ENCODE results near the gene HIPK2. TPM values are rescaled to one million over a fixed set of nuclear protein-coding genes. Genes with fewer than 3 reads are reported as not detected.

The HIPK2 gene
- polyA plus RNA-seq, 3 donors: 6.3 to 29.0 (median 23.2) TPM

DNA sequence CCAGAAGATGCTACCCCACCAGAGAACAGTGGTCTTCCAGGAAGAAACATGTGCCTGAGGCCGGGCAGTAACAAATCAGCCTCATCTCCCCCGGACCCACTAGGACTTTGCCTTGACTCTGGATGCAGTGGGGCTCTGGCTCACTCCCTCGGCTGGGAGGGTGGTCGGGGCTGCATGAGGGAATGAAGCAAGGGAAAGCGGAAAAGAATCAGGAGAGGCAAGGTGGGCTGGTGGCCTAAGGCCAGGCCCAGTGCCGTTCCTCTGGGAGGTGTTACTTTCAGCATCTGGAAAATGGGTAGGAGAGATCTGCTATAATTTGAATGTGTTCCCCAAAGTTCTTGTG is 202.5 kb downstream of the HIPK2 start:
- WGBS, 3 donors: 92 to 95% (median 93%) methylated on average over 6 of the region's 6 CpGs
- no peak overlapping the region for H3K27ac ChIP-seq (ENCODE audit: low read depth, low read length)

DNA sequence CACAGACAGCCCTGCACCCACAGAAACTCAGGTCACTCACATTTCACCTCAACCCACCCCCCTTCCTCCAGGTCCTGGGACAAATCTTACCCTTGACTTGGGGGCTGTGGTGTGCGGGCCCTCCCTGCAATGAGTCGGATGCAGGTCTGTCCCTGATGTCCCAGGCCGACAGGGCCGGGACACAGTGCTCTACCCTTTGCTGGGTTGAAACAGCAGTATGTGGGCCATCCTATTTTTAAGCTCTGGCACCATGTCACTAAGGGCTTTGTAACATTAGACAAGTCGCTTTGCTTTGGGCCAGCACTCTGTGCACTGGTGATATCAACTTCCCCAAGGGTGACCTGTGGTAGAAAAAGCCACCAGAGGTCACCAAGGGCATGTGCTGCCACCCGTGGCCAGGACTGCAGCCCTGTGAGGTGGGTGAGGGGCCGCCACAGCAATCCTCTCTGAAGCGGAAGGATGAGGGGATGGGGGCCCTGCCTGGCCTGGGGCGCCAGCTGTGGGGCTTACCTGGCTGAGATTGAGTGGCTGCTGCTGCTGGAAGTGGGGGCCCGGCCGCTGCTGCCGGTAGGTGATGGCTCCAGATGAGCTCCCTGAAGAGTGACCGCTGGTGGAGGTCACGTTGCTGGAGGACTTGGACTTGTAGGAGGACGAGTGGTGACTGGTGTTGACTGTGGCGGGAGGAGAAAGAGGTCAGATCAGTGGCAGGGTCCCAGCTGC is 203.0 kb downstream of the HIPK2 start:
- H3K27ac ChIP-seq (ENCODE audit: low read depth, low read length): no peak overlapping the region
- WGBS, 3 donors: 91 to 94% (median 92%) methylated on average over 16 of the region's 16 CpGs

DNA sequence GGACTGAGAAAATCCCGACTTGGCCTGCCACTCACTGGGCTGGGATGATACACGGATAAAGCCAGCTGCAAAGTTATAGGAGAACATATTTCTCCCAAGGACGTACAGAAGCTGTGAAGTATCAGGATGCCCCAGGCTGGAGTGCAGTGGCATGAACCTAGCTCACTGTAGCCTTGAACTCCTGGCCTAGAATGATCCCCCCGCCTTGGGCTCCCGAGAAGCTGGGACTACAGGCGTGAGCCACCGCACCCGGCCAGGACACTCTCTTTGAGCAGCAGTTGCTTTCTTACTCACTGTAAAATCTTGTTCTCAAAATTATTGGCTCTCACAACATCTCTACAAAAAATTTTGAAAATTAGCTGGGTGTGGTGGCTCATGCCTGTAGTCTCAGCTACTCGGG is 203.9 kb downstream of the HIPK2 start:
- 95 to 96% (median 95%) methylated on average over 9 of the region's 9 CpGs for WGBS, 3 donors
- no peak overlapping the region for H3K27ac ChIP-seq (ENCODE audit: low read depth, low read length)

DNA sequence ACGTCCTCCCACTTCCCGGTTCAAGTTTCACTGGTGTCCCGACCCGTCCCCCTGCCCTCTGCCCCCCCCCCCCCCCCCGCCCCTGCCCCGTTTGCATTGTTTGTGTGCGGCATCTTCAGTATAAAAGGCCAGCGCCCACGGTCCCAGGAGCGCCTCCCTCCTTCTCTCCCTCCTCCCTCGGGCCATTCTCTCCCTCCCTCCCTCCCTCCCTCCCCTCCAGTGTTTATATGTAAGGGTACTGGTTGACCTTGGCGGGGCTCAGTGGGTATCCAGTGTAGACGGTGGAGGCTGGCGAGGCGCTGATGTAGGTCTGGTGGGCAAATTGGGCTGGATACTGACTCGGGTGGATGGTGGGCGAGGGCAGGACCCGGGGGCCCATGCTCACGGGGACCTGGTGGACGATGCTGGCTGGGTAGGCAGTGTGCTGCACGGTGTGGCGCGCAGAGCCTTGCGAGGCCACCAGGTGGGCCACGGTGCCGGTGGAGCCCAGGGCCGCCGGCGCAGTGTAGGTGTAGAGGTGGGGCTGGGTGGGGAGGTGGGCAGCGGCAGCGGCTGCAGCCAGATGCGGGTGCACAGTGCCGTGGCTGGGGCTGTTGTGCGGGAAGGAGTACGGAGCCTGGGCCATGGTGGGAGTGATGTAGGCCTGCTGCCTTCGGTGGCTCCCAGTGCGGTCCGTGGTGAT is 205.0 kb downstream of the HIPK2 start:
- WGBS, 3 donors: 90 to 94% (median 93%) methylated on average over 35 to 38 of the region's 38 CpGs
- no peak overlapping the region for H3K27ac ChIP-seq (ENCODE audit: low read depth, low read length)

- 90 to 96% (median 93%) methylated on average over 15 of the region's 15 CpGs for WGBS, 3 donors
- H3K27ac ChIP-seq (ENCODE audit: low read depth, low read length): no peak overlapping the region
Measured at GRCh38 chr7:139572071-139572470, 205.7 kb downstream of the HIPK2 start.

DNA sequence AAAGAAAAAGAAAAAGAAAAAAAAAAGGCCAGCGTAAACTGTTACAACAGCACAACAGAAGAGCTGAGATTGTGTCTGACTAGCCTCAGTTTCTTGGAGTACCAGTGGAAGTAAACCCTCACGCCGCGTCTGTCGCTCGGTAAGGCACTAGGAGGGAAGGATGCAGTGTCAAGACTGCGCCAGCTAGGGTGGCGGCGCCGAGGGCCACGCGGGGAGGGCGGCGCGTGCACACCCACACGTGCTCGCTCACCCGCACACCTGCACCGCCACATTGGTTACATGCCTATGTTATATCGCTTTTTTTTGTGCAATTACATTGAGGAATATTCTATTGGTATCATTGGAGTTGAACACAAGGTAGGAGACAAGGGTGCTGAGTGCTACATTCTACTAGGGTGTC is 206.1 kb downstream of the HIPK2 start:
- no peak overlapping the region for H3K27ac ChIP-seq (ENCODE audit: low read depth, low read length)
- 97 to 98% (median 97%) methylated on average over 20 of the region's 20 CpGs for WGBS, 3 donors

- 90 to 91% (median 91%) methylated on average over 20 of the region's 20 CpGs for WGBS, 3 donors
Measured at GRCh38 chr7:139571190-139571589, 206.6 kb downstream of the HIPK2 start.

GRCh38 chr7:139570626-139571025 is 207.2 kb downstream of the HIPK2 start:
- WGBS, 3 donors: 88 to 90% (median 89%) methylated on average over 5 of the region's 5 CpGs
- no peak overlapping the region for H3K27ac ChIP-seq (ENCODE audit: low read depth, low read length)

More at GRCh38 chr7:139571190-139571589, 206.6 kb downstream of the HIPK2 start:
- no peak overlapping the region for H3K27ac ChIP-seq (ENCODE audit: low read depth, low read length)

- H3K27ac ChIP-seq (ENCODE audit: low read depth, low read length): no peak overlapping the region
- 76 to 89% (median 77%) methylated on average over 8 of the region's 8 CpGs for WGBS, 3 donors
Measured at GRCh38 chr7:139570119-139570518, 207.7 kb downstream of the HIPK2 start.

- WGBS, 3 donors: 80 to 97% (median 83%) methylated on average over 12 of the region's 12 CpGs
- no peak overlapping the region for H3K27ac ChIP-seq (ENCODE audit: low read depth, low read length)
Measured at GRCh38 chr7:139568813-139569490, 208.8 kb downstream of the HIPK2 start.

DNA sequence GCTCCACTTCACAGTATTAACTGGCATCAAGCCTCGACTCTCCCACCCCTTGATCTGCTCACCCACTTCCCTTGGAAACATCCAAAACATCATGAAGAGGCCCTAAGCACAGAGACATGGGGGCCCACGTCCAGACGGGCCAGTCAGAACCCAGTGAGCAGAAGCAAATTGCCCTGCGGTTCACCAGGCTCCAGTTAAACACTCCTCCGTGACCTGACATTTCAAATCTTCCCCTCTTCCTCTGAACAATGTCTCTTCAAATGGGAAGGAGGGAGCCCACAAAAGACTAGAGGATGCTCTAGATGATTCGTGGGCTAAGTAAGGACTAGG is 209.5 kb downstream of the HIPK2 start:
- no peak overlapping the region for H3K27ac ChIP-seq (ENCODE audit: low read depth, low read length)
- 91 to 93% (median 92%) methylated on average over 6 of the region's 6 CpGs for WGBS, 3 donors

DNA sequence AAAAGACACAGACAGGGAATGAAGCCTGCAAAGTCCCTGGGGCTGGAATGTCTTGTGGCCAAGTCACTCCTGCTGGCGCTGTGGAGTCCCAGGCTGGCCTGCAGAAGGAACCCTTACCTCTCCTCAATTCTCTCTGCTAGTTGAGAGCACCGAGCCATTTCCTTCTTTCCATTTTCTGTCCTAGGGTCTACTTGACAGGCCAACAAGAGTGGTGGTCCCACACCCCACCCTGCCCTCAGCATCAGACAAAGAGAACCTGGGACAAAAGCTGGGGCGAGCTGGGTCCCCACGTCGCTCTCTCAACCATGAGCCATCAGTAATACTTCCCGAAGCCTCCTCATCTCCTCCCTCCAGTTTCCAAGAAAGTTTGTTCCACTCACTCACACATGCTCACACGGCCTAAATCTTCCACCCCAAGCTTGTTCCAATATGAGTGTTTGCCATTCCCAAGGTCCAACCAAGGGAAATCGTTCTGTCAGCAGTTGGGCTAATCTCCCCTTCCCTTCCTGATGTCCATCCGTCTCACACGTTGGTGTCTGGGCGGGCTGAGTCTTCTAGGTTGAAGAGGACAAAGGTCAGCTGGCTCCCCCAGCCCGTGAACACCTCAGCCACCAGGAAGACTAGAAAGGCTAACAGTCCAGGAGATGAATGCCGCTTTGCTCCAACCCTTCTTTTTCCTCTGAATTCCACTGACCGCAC is 210.0 kb downstream of the HIPK2 start:
- 88 to 94% (median 89%) methylated on average over 14 of the region's 14 CpGs for WGBS, 3 donors

DNA sequence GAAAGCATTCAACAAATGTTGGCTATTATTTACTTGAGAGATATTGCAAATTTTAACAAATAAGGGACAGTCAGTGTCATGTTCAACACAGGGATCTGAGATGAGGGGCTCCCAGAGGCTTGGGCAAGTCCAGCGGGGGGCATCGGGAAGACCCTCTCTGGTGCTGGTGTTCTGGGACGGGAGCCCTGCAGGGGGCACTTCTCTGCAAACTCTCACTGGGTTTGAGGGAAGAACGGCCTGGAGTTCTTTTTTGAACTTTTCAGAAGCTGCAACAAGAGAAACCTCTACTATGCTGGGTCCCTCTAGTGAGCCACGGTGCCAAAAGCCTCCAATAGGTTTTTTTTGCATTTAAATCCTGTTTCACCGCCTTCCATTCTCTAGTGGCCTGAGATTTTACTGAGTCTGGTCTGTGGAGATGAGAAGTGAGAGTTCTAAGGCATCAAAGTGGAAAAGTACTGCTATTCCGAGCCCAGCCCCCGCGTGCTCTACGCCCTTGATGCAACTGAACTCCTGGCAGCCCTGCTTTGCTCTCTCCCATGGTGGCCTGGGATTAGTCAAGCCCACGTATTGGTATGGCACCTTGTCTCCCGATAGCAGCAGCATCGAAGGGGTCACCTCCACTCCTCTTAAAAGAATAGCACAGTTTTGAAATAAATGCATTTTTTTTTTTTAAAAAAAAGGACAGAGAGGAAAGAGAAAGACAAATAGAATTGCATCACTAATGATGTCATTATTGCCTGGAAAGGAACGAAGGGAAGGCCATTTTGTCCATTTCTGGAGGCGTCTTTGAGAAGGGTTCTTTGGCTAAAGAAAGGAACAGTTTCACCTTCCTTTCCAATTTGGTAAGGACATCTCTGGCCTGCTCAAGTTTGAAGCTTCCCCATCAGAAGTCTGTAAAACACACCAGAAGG is 210.8 kb downstream of the HIPK2 start:
- no peak overlapping the region for H3K27ac ChIP-seq (ENCODE audit: low read depth, low read length)
- 88 to 94% (median 89%) methylated on average over 15 of the region's 15 CpGs for WGBS, 3 donors

More for the DNA sequence above, 210.0 kb downstream of the HIPK2 start:
- H3K27ac ChIP-seq (ENCODE audit: low read depth, low read length): no peak overlapping the region

GRCh38 chr7:139566075-139566474 is 211.7 kb downstream of the HIPK2 start:
- WGBS, 3 donors: 90 to 96% (median 95%) methylated on average over 6 of the region's 6 CpGs
- no peak overlapping the region for H3K27ac ChIP-seq (ENCODE audit: low read depth, low read length)

- no peak overlapping the region for H3K27ac ChIP-seq (ENCODE audit: low read depth, low read length)
- WGBS, 3 donors: 89 to 96% (median 94%) methylated on average over 5 of the region's 5 CpGs
Measured at GRCh38 chr7:139563856-139564255, 213.9 kb downstream of the HIPK2 start.

GRCh38 chr7:139562961-139563565 is 214.7 kb downstream of the HIPK2 start:
- H3K27ac ChIP-seq (ENCODE audit: low read depth, low read length): no peak overlapping the region
- WGBS, 3 donors: 56 to 85% (median 60%) methylated on average over 13 of the region's 13 CpGs

- WGBS, 3 donors: 90 to 92% (median 90%) methylated on average over 12 of the region's 12 CpGs
- H3K27ac ChIP-seq (ENCODE audit: low read depth, low read length): no peak overlapping the region
Measured at GRCh38 chr7:139562491-139562890, 215.3 kb downstream of the HIPK2 start.

- H3K27ac ChIP-seq (ENCODE audit: low read depth, low read length): no peak overlapping the region
- 87 to 93% (median 93%) methylated on average over 11 of the region's 11 CpGs for WGBS, 3 donors
Measured at GRCh38 chr7:139560678-139561077, 217.1 kb downstream of the HIPK2 start.
